ENCODE measurements around the gene NPAS3.
A peak's percentile ranks its signal among the peaks of the same experiment; 100 is the strongest.

The NPAS3 gene

DNA sequence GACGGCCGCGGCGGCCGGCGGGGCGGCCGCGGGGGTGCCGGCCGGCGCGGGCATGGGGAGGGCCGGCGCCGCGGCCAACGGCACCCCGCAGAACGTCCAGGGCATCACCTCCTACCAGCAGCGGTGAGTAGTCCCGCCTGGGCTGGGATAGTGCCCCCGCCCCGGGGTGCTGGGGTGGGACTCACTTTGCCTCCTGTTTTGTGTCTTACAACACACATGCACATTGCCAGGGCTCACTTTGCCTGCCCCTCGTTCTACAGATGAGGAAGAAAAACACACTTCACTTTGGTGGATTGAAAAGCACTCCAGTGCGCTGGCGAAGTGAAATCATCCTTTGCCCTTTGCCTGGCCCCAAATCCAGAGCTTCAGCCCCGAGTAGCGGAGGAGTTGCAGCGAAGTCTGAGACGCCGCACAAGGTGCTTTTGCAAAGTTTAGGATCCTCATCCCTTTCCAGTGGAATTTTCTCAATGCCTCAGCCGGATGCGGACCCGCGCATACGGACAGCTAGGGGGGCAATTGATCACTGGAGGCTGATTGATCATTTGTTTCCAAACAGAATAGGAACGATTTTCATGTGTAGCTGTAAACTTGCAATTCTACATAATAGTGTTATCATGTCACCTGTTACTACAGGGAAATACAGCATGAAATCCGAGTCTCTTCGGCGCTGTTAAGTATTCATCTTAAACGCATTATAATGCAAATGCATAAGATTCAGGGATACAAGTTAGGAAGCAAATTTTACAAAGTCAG lies 3.6 kb upstream of the NPAS3 start:
- peak; percentile 80 for TF ChIP-seq SCRT2 (tag by site-specific recombination; IDR thresholded peaks at IDR 0.05)
- peak; percentile 63; the same call in 1 of the 2 replicates for TF ChIP-seq ZNF600 (tag by site-specific recombination; IDR thresholded peaks at IDR 0.05)
- TF ChIP-seq ZNF610 (tag by site-specific recombination; IDR thresholded peaks at IDR 0.05; ENCODE audit: borderline replicate concordance): no peak
- TF ChIP-seq ZNF248 (tag by site-specific recombination; IDR thresholded peaks at IDR 0.05): no peak
- peak; percentile 73; the same call in 1 of the 2 replicates for TF ChIP-seq ZNF423 (tag by site-specific recombination; IDR thresholded peaks at IDR 0.05)
- no peak for TF ChIP-seq ZNF426 (tag by site-specific recombination; IDR thresholded peaks at IDR 0.05)
- 0 out of 2 replicates have a peak, but pooled peaks have one; percentile 14 for TF ChIP-seq ZBTB21 (tag by site-specific recombination; IDR thresholded peaks at IDR 0.05)
- 0 out of 2 replicates have a peak, but pooled peaks have one; percentile 1 for TF ChIP-seq ZSCAN30 (tag by site-specific recombination; IDR thresholded peaks at IDR 0.05)
- TF ChIP-seq SP3 (tag by site-specific recombination; IDR thresholded peaks at IDR 0.05): peak; percentile 20; the same call in 1 of the 2 replicates
- no peak for TF ChIP-seq ZNF596 (tag by site-specific recombination; IDR thresholded peaks at IDR 0.05)
- peak; percentile 85 for TF ChIP-seq ZBTB20 (tag by site-specific recombination; IDR thresholded peaks at IDR 0.05)
- TF ChIP-seq, protein P1, sequence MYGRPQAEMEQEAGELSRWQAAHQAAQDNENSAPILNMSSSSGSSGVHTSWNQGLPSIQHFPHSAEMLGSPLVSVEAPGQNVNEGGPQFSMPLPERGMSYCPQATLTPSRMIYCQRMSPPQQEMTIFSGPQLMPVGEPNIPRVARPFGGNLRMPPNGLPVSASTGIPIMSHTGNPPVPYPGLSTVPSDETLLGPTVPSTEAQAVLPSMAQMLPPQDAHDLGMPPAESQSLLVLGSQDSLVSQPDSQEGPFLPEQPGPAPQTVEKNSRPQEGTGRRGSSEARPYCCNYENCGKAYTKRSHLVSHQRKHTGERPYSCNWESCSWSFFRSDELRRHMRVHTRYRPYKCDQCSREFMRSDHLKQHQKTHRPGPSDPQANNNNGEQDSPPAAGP (tag by site-specific recombination; IDR thresholded peaks at IDR 0.05): 0 out of 2 replicates have a peak, but pooled peaks have one; percentile 18
- peak; percentile 40 for TF ChIP-seq SP2 (tag by site-specific recombination; IDR thresholded peaks at IDR 0.05)
- no peak for TF ChIP-seq ZNF843 (tag by site-specific recombination; IDR thresholded peaks at IDR 0.05)
- no peak for TF ChIP-seq HOXD13 (CRISPR knock-in tag; IDR thresholded peaks at IDR 0.05; ENCODE audit: borderline replicate concordance)
- peak; percentile 13; the same call in 1 of the 2 replicates for TF ChIP-seq ZEB2 (tag by site-specific recombination; IDR thresholded peaks at IDR 0.05)
- TF ChIP-seq ZNF341 (tag by site-specific recombination; IDR thresholded peaks at IDR 0.05; ENCODE audit: low read depth): no peak
- TF ChIP-seq ZNF24 (tag by site-specific recombination; IDR thresholded peaks at IDR 0.05): 0 out of 2 replicates have a peak, but pooled peaks have one; percentile 36
- no peak for TF ChIP-seq KLF10 (tag by site-specific recombination; IDR thresholded peaks at IDR 0.05)
- no peak for TF ChIP-seq ZNF549 (tag by site-specific recombination; IDR thresholded peaks at IDR 0.05)
- no peak for TF ChIP-seq REPIN1 (tag by site-specific recombination; IDR thresholded peaks at IDR 0.05; ENCODE audit: low read depth)
- TF ChIP-seq, protein P2, sequence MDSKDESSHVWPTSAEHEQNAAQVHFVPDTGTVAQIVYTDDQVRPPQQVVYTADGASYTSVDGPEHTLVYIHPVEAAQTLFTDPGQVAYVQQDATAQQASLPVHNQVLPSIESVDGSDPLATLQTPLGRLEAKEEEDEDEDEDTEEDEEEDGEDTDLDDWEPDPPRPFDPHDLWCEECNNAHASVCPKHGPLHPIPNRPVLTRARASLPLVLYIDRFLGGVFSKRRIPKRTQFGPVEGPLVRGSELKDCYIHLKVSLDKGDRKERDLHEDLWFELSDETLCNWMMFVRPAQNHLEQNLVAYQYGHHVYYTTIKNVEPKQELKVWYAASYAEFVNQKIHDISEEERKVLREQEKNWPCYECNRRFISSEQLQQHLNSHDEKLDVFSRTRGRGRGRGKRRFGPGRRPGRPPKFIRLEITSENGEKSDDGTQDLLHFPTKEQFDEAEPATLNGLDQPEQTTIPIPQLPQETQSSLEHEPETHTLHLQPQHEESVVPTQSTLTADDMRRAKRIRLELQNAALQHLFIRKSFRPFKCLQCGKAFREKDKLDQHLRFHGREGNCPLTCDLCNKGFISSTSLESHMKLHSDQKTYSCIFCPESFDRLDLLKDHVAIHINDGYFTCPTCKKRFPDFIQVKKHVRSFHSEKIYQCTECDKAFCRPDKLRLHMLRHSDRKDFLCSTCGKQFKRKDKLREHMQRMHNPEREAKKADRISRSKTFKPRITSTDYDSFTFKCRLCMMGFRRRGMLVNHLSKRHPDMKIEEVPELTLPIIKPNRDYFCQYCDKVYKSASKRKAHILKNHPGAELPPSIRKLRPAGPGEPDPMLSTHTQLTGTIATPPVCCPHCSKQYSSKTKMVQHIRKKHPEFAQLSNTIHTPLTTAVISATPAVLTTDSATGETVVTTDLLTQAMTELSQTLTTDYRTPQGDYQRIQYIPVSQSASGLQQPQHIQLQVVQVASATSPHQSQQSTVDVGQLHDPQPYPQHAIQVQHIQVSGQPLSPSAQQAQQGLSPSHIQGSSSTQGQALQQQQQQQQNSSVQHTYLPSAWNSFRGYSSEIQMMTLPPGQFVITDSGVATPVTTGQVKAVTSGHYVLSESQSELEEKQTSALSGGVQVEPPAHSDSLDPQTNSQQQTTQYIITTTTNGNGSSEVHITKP (tag by site-specific recombination; IDR thresholded peaks at IDR 0.05): peak; percentile 56; the same call in 1 of the 2 replicates
- no peak for TF ChIP-seq ZBTB8A (tag by site-specific recombination; IDR thresholded peaks at IDR 0.05)
- peak; percentile 53; the same call in 1 of the 2 replicates for TF ChIP-seq ZBTB17 (tag by site-specific recombination; IDR thresholded peaks at IDR 0.05)
- TF ChIP-seq, protein P3, sequence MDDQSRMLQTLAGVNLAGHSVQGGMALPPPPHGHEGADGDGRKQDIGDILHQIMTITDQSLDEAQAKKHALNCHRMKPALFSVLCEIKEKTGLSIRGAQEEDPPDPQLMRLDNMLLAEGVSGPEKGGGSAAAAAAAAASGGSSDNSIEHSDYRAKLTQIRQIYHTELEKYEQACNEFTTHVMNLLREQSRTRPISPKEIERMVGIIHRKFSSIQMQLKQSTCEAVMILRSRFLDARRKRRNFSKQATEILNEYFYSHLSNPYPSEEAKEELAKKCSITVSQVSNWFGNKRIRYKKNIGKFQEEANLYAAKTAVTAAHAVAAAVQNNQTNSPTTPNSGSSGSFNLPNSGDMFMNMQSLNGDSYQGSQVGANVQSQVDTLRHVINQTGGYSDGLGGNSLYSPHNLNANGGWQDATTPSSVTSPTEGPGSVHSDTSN (CRISPR knock-in tag; IDR thresholded peaks at IDR 0.05): no peak
- Histone ChIP-seq H3K4me3 (ENCODE audit: low read depth, low read length) (peak overlapping the region; percentile 53), H3K27ac (ENCODE audit: extremely low read depth, low read depth, low read length) (peak overlapping the region; percentile 68; the same call in 1 of the 2 replicates), H3K9me3 (ENCODE audit: control insufficient read depth, insufficient read depth, low read depth, low read length) (no peaks in the 10 kb centered on the region), H3K4me1 (ENCODE audit: control insufficient read depth, insufficient read depth, low read length) (0 out of 2 replicates have a peak, but pooled peaks cover 3% of the 10 kb centered on the region), H3K36me3 (ENCODE audit: control insufficient read depth in 2 of 2, insufficient read depth in 1 of 2, low read length in 2 of 2) (no peaks in the 10 kb centered on the region)
- ChIA-PET POLR2A (no interaction called here), CTCF (interaction anchor here (1.0 kb wide), 1 partner anchor 224 kb away, joined by 4 read pairs; no protein-coding TSS in a partner anchor)
